Small intestine (tissue), 7 donors: ENCODE measurements around the gene THOP1. TPM values are rescaled to one million over a fixed set of nuclear protein-coding genes. Genes with fewer than 3 reads are reported as not detected.
A peak's percentile ranks its signal among the peaks of the same experiment; 100 is the strongest.
"Not testable (repeated sequence)": the region's sequence is repeated elsewhere in the genome, so short reads cannot be mapped to it uniquely, and the experiment has no call there.

Experiments used
- DNase-seq, 2 donors: peaks; one replicate each; pipeline versions ENCODE4 v3.0.0 to v3.0.0-alpha.2; 2013
- FAIRE-seq: peaks from 2 replicates; lab custom pipeline; 2012; peaks lifted over from hg19 to GRCh38; lab: Jason Lieb, UNC
- H3K27ac ChIP-seq, 3 donors: one replicate each; pipeline ENCODE4 v1.5.1; 2013; ENCODE audit warnings: low read length in 2 of 3, mild to moderate bottlenecking in 2 of 3, control low read depth in 1 of 3, inconsistent platforms in 1 of 3, low read depth in 1 of 3, moderate library complexity in 1 of 3
- H3K27me3 ChIP-seq, 3 donors: one replicate each; pipeline ENCODE4 v1.6.1; 2013; ENCODE audit warnings: low read length in 3 of 3, inconsistent platforms in 1 of 3; ENCODE audit not compliant: control insufficient read depth in 3 of 3, insufficient read depth in 3 of 3
- H3K36me3 ChIP-seq, 3 donors: one replicate each; pipeline ENCODE4 v1.6.1; 2013; ENCODE audit warnings: low read length in 3 of 3, inconsistent platforms in 1 of 3, low read depth in 1 of 3, mild to moderate bottlenecking in 1 of 3, moderate library complexity in 1 of 3; ENCODE audit not compliant: control insufficient read depth in 3 of 3, insufficient read depth in 2 of 3
- H3K4me1 ChIP-seq, 3 donors: one replicate each; pipeline ENCODE4 v1.6.1; 2013; ENCODE audit warnings: low read length in 2 of 3, inconsistent platforms in 1 of 3, low read depth in 1 of 3, mild to moderate bottlenecking in 1 of 3, moderate library complexity in 1 of 3; ENCODE audit not compliant: control insufficient read depth in 3 of 3, insufficient read depth in 2 of 3
- H3K4me3 ChIP-seq, 3 donors: one replicate each; pipeline ENCODE4 v1.5.1; 2013; ENCODE audit warnings: low read length in 3 of 3, control low read depth in 1 of 3, inconsistent platforms in 1 of 3, low read depth in 1 of 3, mild to moderate bottlenecking in 1 of 3, moderate library complexity in 1 of 3
- H3K9me3 ChIP-seq, 2 donors: one replicate each; pipeline ENCODE4 v1.6.1; 2013; ENCODE audit warnings: low read depth in 1 of 2, low read length in 1 of 2; ENCODE audit not compliant: control insufficient read depth in 2 of 2, insufficient read depth in 1 of 2
- WGBS, 3 donors: extraction: QIAGEN DNeasy Blood & Tissue Kit; methylation state at CpG; one replicate each; pipeline ENCODE4 v1.1.7; 2013; 5-methylcytosine and 5-hydroxymethylcytosine counted together
- polyA plus RNA-seq, 4 donors: library from polyadenylated mRNA; stranded (reverse) in 3 of 4; unstranded in 1 of 4; fragments of 200-250 nt in 3 of 4; fragments of 120-200 nt in 1 of 4; gene quantifications; one replicate each; pipeline versions ENCODE4 v1.2.1 to v1.2.3, GENCODE V29; 2013
- donor health status: healthy with polysubstance abuse.
- donor health status: control.
- donor health status: control.
- donor health status: Bipolar disorder and iron deficiency.
- donor health status: healthy.

Gene THOP1
- polyA plus RNA-seq, 4 donors = 36.6 to 86.3 (median 78.1) TPM

DNA sequence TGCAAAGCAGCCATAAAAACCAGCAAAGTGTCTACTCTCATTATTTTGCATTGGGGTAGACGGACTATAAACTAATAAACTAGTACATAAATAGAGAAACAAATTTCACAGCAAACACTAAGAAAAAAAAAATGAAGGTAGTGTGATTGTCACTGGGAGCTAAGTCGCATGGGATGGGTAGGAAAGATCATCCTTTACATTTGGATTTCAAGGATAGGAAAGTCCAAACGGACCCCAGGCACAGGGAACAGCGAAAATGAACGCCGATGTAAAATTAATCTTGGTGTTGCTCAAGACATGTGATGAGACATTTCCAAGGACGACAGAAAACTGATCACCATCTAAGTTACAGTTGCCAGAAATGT is 1.5 kb upstream of the THOP1 start:
- WGBS, 3 donors = 77 to 79% (median 78%) methylated on average over 7 of the region's 7 CpGs
- no peak for DNase-seq
- no peaks in the 10 kb centered on the region for H3K27me3 ChIP-seq
- peaks cover 0 to 28% (median 0%) of the 10 kb centered on the region in 3 donors for H3K36me3 ChIP-seq
- H3K4me3 ChIP-seq = no peak overlapping the region
- no peak for FAIRE-seq
- H3K27ac ChIP-seq = peak overlapping the region in 2 of 3 donors; percentile 78 to 88
- H3K4me1 ChIP-seq = peaks cover 2 to 25% (median 16%) of the 10 kb centered on the region in 3 donors
- H3K9me3 ChIP-seq = no peaks in the 10 kb centered on the region

- no peak overlapping the region for H3K27ac ChIP-seq
- H3K27me3 ChIP-seq = no peaks in the 10 kb centered on the region
- H3K4me3 ChIP-seq = no peak overlapping the region
- H3K36me3 ChIP-seq = peaks cover 0 to 37% (median 1%) of the 10 kb centered on the region in 3 donors
- H3K4me1 ChIP-seq = peaks cover under 1 to 19% (median 2%) of the 10 kb centered on the region in 3 donors
- DNase-seq (no peak), FAIRE-seq (no peak)
- no peaks in the 10 kb centered on the region for H3K9me3 ChIP-seq
- WGBS, 3 donors = 86 to 90% (median 89%) methylated on average over 8 of the region's 8 CpGs
Observed at GRCh38 chr19:2787115-2787514, 1.8 kb downstream of the THOP1 start.

- H3K27ac ChIP-seq = no peak overlapping the region
- peaks cover 0 to 15% (median 2%) of the 10 kb centered on the region in 3 donors for H3K4me1 ChIP-seq
- DNase-seq (no peak), FAIRE-seq (no peak)
- no peak overlapping the region for H3K4me3 ChIP-seq
- peaks cover 0 to 46% (median 1%) of the 10 kb centered on the region in 3 donors for H3K36me3 ChIP-seq
- WGBS, 3 donors = 83 to 92% (median 85%) methylated on average over 5 of the region's 5 CpGs
- H3K9me3 ChIP-seq = no peaks in the 10 kb centered on the region
- no peaks in the 10 kb centered on the region for H3K27me3 ChIP-seq
Observed at GRCh38 chr19:2788237-2788636, 2.9 kb downstream of the THOP1 start.

- 92 to 96% (median 94%) methylated on average over 14 of the region's 14 CpGs for WGBS, 3 donors
- FAIRE-seq (no peak), DNase-seq (no peak)
- Histone ChIP-seq H3K36me3 (peaks cover 0 to 64% (median 1%) of the 10 kb centered on the region in 3 donors), H3K9me3 (no peaks in the 10 kb centered on the region), H3K27me3 (no peaks in the 10 kb centered on the region), H3K27ac (no peak overlapping the region), H3K4me3 (no peak overlapping the region), H3K4me1 (peaks cover 0 to 3% (median 2%) of the 10 kb centered on the region in 3 donors)
Observed at GRCh38 chr19:2790194-2790556, 4.9 kb downstream of the THOP1 start.

DNA sequence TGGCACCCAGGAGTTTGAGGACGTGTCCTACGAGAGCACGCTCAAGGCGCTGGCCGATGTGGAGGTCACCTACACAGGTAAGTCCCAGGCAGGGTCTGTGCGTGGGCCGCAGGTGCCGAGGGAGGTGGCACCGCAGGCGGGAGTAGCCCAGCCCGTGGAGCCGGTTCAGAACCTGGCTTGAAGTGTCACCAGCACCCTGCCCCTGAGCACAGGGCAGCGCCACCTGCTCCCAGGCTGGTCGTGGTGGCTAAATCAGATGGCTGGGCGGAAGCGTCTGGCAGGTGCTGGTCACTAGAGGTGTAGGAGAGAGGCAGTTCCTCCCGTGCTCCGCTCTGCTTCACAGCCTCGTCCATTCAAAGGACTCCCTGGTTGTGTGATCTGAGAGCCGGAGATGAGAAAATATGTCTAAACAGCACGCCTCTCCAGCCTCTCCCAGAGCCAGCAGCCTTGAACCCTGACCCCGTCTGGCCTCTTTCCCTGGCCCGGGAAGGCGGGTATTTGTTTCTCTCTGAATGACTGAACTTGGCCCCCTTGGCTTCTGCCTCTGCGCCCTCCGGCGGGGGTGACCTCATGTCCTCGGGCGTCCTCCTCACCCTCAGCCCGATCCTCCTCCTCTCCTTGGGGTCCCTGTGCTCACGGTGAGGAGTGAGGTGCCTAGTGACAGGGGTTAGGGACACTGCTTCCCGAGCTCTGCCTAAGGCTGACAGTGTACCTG is 5.4 kb downstream of the THOP1 start:
- peaks cover 0 to 3% (median 2%) of the 10 kb centered on the region in 3 donors for H3K4me1 ChIP-seq
- no peak for DNase-seq
- H3K9me3 ChIP-seq = no peaks in the 10 kb centered on the region
- no peak overlapping the region for H3K4me3 ChIP-seq
- 83 to 89% (median 87%) methylated on average over 32 of the region's 32 CpGs for WGBS, 3 donors
- no peaks in the 10 kb centered on the region for H3K27me3 ChIP-seq
- H3K36me3 ChIP-seq = peaks cover 0 to 70% (median 1%) of the 10 kb centered on the region in 3 donors
- no peak for FAIRE-seq
- H3K27ac ChIP-seq = no peak overlapping the region

GRCh38 chr19:2791440-2791839 is 6.1 kb downstream of the THOP1 start:
- no peak for FAIRE-seq
- no peaks in the 10 kb centered on the region for H3K27me3 ChIP-seq
- peaks cover 0 to 77% (median 1%) of the 10 kb centered on the region in 3 donors for H3K36me3 ChIP-seq
- H3K4me3 ChIP-seq = no peak overlapping the region
- no peak for DNase-seq
- H3K4me1 ChIP-seq = no peaks in the 10 kb centered on the region
- H3K27ac ChIP-seq = no peak overlapping the region
- no peaks in the 10 kb centered on the region for H3K9me3 ChIP-seq
- 91 to 93% (median 91%) methylated on average over 16 of the region's 16 CpGs for WGBS, 3 donors

DNA sequence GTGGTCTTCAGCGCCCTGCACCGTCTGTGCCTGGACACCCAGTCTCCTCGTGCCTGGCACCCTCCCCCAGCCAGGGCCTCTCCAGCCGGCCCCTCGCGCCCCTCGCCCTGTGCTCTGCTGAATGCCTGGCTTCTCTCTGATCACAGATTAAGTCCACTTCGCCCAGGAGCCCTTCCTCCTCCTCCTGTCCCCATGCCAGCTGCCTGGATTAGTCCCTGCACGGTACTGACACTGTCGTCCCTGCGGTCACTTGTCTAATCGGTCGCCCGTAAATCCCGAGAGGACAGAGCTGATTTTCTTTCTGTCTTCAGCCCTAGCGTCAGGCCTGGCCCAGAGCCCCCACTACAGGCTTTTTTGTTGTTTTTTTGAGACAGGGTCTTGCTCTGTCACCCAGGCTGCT is 6.6 kb downstream of the THOP1 start:
- no peaks in the 10 kb centered on the region for H3K27me3 ChIP-seq
- DNase-seq (no peak), FAIRE-seq (no peak)
- H3K4me1 ChIP-seq = no peaks in the 10 kb centered on the region
- H3K27ac ChIP-seq = no peak overlapping the region
- H3K9me3 ChIP-seq = no peaks in the 10 kb centered on the region
- H3K36me3 ChIP-seq = peaks cover 0 to 81% (median 1%) of the 10 kb centered on the region in 3 donors
- no peak overlapping the region for H3K4me3 ChIP-seq
- 89 to 94% (median 93%) methylated on average over 16 of the region's 16 CpGs for WGBS, 3 donors

DNA sequence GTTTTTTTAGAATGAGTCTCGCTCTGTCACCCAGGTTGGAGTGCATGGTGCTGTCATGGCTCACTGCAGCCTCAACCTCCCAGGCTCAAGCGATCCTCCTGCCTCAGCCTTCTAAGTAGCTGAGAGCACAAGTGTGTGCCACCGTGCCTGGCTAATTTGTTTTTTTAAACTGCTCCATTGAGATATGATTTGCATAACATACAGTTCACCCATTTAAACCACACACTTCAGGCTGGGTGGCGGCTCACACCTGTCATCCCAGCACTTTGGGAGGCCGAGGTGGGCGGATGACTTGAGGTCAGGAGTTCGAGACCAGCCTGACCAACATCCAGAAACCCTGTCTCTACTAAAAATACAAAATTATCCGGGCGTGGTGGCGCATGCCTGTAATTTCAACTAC is 7.4 kb downstream of the THOP1 start:
- H3K36me3 ChIP-seq = peaks cover 0 to 89% (median 1%) of the 10 kb centered on the region in 3 donors
- not testable (repeated sequence) for H3K27ac ChIP-seq, H3K9me3 ChIP-seq, FAIRE-seq, H3K4me1 ChIP-seq, H3K4me3 ChIP-seq, DNase-seq, H3K27me3 ChIP-seq
- WGBS, 3 donors = 89 to 94% (median 93%) methylated on average over 10 of the region's 10 CpGs
